GM23338 (cell line): ENCODE results near the gene SMTN. TPM values are rescaled to one million over a fixed set of nuclear protein-coding genes. Genes with fewer than 3 reads are reported as not detected.
"Not testable (repeated sequence)": the region's sequence is repeated elsewhere in the genome, so short reads cannot be mapped to it uniquely, and the experiment has no call there.

ENCODE experiments used
- ATAC-seq: fragments of 200-7000 bp; cut with Tn5 transposase; 3 replicates; pipeline ENCODE4 v1.9.1; 2020
- DNase-seq: peaks from one replicate; pipeline ENCODE4 v3.0.0-alpha.2; 2015; ENCODE audit warnings: low spot score
- H2AFZ ChIP-seq: fragments of 200-600 bp; sonication (generic); 2 replicates; pipeline ENCODE4 v1.8.0; 2016; ENCODE audit warnings: antibody characterized with exemption, mild to moderate bottlenecking, moderate library complexity
- H3F3A ChIP-seq: fragments of 200-600 bp; sonication (generic); replicated peaks from 2 replicates; pipeline ENCODE4 v1.8.0; 2017; ENCODE audit warnings: antibody characterized with exemption, mixed run types, low read depth
- H3K27ac ChIP-seq: fragments of 200-600 bp; sonication (generic); 2 replicates; pipeline ENCODE4 v1.6.1; 2016; ENCODE audit warnings: low read depth
- H3K27me3 ChIP-seq: fragments of 200-600 bp; sonication (generic); 2 replicates; pipeline ENCODE4 v1.8.0; 2016; ENCODE audit warnings: mild to moderate bottlenecking, mixed run types, moderate library complexity; ENCODE audit not compliant: insufficient read depth
- H3K36me3 ChIP-seq: fragments of 200-600 bp; sonication (generic); 2 replicates; pipeline ENCODE4 v1.8.0; 2016; ENCODE audit warnings: mild to moderate bottlenecking; ENCODE audit not compliant: insufficient read depth
- H3K4me1 ChIP-seq: fragments of 200-600 bp; sonication (generic); 2 replicates; pipeline ENCODE4 v1.8.0; 2016; ENCODE audit warnings: mild to moderate bottlenecking, moderate library complexity; ENCODE audit not compliant: insufficient read depth
- H3K4me2 ChIP-seq: fragments of 200-600 bp; sonication (generic); 2 replicates; pipeline ENCODE4 v1.7.1; 2017; ENCODE audit warnings: mixed run types
- H3K4me3 ChIP-seq: fragments of 200-600 bp; sonication (generic); 2 replicates; pipeline ENCODE4 v1.6.1; 2016; ENCODE audit warnings: mixed run types
- H3K79me2 ChIP-seq: fragments of 200-600 bp; sonication (generic); replicated peaks from 2 replicates; pipeline ENCODE4 v1.8.0; 2017; ENCODE audit warnings: mild to moderate bottlenecking; ENCODE audit not compliant: insufficient read depth
- H3K9me2 ChIP-seq: fragments of 200-600 bp; sonication (generic); 2 replicates; pipeline ENCODE4 v1.8.0; 2017; ENCODE audit not compliant: insufficient read depth
- H4K20me1 ChIP-seq: fragments of 200-600 bp; sonication (generic); replicated peaks from 2 replicates; pipeline ENCODE4 v1.8.0; 2017; ENCODE audit warnings: mild to moderate bottlenecking; ENCODE audit not compliant: insufficient read depth
- H3K27ac Mint-ChIP-seq: 2 replicates; pipeline ENCODE4 v1.8.0; 2020; ENCODE audit warnings: inconsistent platforms, mild to moderate bottlenecking, moderate library complexity, mixed read lengths
- H3K27me3 Mint-ChIP-seq: 3 replicates; pipeline ENCODE4 v1.8.0; 2022; ENCODE audit warnings: low read depth, mild to moderate bottlenecking, moderate library complexity, mixed read lengths, inconsistent platforms; ENCODE audit not compliant: insufficient read depth, poor library complexity
- H3K36me3 Mint-ChIP-seq: 3 replicates; pipeline ENCODE4 v1.8.0; 2021; ENCODE audit warnings: low read depth, mild to moderate bottlenecking, inconsistent platforms, moderate library complexity, mixed read lengths
- H3K4me1 Mint-ChIP-seq: 3 replicates; pipeline ENCODE4 v1.8.0; 2020; ENCODE audit warnings: mild to moderate bottlenecking, inconsistent platforms, mixed read lengths
- H3K4me3 Mint-ChIP-seq: 3 replicates; pipeline ENCODE4 v1.8.0; 2021; ENCODE audit warnings: moderate library complexity, mild to moderate bottlenecking, inconsistent platforms, mixed read lengths
- H3K9me3 Mint-ChIP-seq: 3 replicates; pipeline ENCODE4 v1.8.0; 2020; ENCODE audit warnings: moderate library complexity, mild to moderate bottlenecking, inconsistent platforms, mixed read lengths
- CREB1 ChIP-seq: fragments of 250-450 bp; sonication (Bioruptor Pico); IDR thresholded peaks from 2 replicates; pipeline ENCODE4 v1.5.0; 2020; ENCODE audit warnings: low read depth, mild to moderate bottlenecking, moderate library complexity
- CTCF ChIP-seq, 2 experiments: fragments of 200-600 bp in 1 of 2; sonication (generic) in 1 of 2; conservative IDR thresholded peaks; 2 replicates each; pipeline versions ENCODE4 v1.5.1 to v1.6.1; 2016 to 2017; ENCODE audit warnings: antibody characterized with exemption in 2 of 2, low read depth in 2 of 2, mild to moderate bottlenecking in 2 of 2, moderate library complexity in 1 of 2
- JUNB ChIP-seq: IDR thresholded peaks from one replicate; pipeline ENCODE4 v1.6.1; 2016; ENCODE audit warnings: antibody characterized with exemption; ENCODE audit not compliant: unreplicated experiment
- NANOG ChIP-seq: IDR thresholded peaks from 2 replicates; pipeline ENCODE4 v1.6.1; 2016; ENCODE audit warnings: antibody characterized with exemption, borderline replicate concordance
- POLR2AphosphoS5 ChIP-seq: IDR thresholded peaks from 2 replicates; pipeline ENCODE4 v1.6.1; 2016; ENCODE audit warnings: antibody characterized with exemption, low read depth
- REST ChIP-seq: IDR thresholded peaks from one replicate; pipeline ENCODE4 v1.6.1; 2018; ENCODE audit warnings: antibody characterized with exemption; ENCODE audit not compliant: unreplicated experiment
- ZNF114 ChIP-seq: fragments of 250-450 bp; sonication (Bioruptor Pico); IDR thresholded peaks from 2 replicates; pipeline ENCODE4 v1.5.0; 2020; ENCODE audit warnings: mild to moderate bottlenecking, moderate library complexity
- ZNF331 ChIP-seq: fragments of 250-450 bp; sonication (Bioruptor Pico); IDR thresholded peaks from 2 replicates; pipeline ENCODE4 v1.5.0; 2020; ENCODE audit warnings: low read depth, mild to moderate bottlenecking, moderate library complexity
- polyA plus RNA-seq: library from polyadenylated mRNA; unstranded; fragments of >200 nt; fragmentation: Nextera tagmentation; extraction: Ambion mirVana; gene quantifications from 2 replicates; pipeline ENCODE4 v1.2.1, GENCODE V29; 2016
- total RNA-seq: library from RNA; depleted of rRNA; stranded (reverse); fragments of >200 nt; shearing (Covaris generic); gene quantifications from 2 replicates; pipeline ENCODE4 v1.2.3, GENCODE V29; 2014
- TF ChIP-seq, protein P1 (sequence below): fragments of 250-450 bp; sonication (Bioruptor Pico); IDR thresholded peaks from 2 replicates; pipeline ENCODE4 v1.5.0; 2020; ENCODE audit warnings: mild to moderate bottlenecking, moderate library complexity

Gene SMTN
- total and polyA plus RNA-seq, 2 experiments from 2014 or later = 27.4 to 32.2 TPM

DNA sequence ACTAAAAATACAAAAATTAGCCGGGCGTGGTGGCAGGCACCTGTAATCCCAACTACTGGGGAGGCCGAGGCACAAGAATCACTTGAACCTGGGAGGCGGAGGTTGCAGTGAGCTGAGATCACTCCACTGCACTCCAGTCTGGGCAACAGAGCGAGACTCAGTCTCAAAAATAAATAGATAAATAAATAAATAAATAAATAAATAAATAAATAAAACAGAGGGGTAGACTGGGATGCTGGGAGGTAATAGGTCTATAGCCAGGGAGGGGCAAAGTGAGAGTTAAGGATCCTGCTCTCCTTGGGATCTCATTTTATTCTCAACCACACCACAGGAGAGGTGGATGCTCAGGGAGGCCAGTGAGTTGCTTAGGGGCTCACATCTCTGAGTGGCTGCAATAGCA, 16.4 kb downstream of the SMTN start:
- H3K9me2 ChIP-seq, H3K36me3 ChIP-seq, H3F3A ChIP-seq: not testable (repeated sequence)

DNA sequence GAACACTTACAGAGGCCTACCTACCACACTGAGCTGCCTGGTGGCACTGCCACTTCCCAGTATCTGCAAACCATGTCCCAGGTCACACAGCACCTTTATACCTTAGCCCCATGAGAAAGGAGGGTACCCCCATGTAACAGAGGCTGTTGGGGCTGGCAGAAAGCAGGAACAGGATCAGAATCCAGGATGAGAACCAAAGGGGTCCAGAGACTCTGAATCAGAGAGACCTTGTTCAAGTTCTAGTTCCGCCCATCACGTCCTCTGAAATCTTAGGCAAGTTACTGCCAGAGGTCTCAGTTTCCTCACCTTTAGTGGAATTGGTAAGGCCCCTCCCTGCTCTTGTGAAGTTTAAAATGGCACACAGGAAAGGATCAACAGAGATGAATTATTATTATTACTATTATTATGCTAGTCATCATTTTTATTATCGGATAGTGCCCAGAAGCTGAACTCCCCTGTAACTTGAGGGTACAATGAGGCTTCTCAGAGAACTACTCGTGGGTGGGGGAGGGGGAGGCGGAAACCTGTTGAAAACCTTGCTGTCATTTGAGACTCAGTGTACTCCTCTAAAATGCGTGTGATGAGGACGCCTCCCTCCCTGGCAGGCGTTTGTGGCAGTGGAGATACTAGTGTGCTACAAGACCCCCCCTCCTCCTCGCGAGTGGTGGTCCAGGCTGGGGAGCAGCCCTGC, 17.0 kb downstream of the SMTN start:
- no peaks in the 10 kb centered on the region for H3K79me2 ChIP-seq
- peaks cover 13% of the 10 kb centered on the region for H3K4me1 ChIP-seq
- no peak overlapping the region for H3K27ac Mint-ChIP-seq
- H3K9me3 Mint-ChIP-seq = no peaks in the 10 kb centered on the region
- no peaks in the 10 kb centered on the region for H3K9me2 ChIP-seq
- 0 out of 2 replicates have a peak, but pooled peaks cover 6% of the 10 kb centered on the region for H3F3A ChIP-seq
- H3K36me3 ChIP-seq = no peaks in the 10 kb centered on the region
- peaks cover 14% of the 10 kb centered on the region for H3K4me1 Mint-ChIP-seq
- H3K4me2 ChIP-seq = peak overlapping the region; percentile 93
- ATAC-seq (no peak), DNase-seq (peak; percentile 38)
- no peaks in the 10 kb centered on the region for H3K27me3 ChIP-seq
- no peaks in the 10 kb centered on the region; the same call in 2 of the 3 replicates for H3K36me3 Mint-ChIP-seq
- peak overlapping the region; percentile 64 for H3K4me3 Mint-ChIP-seq
- no peaks in the 10 kb centered on the region for H4K20me1 ChIP-seq
- H3K27ac ChIP-seq = no peak overlapping the region
- peaks cover 16% of the 10 kb centered on the region for H3K27me3 Mint-ChIP-seq
- H2AFZ ChIP-seq = peak overlapping the region; percentile 84; the same call in 1 of the 2 replicates
- peak overlapping the region; percentile 61 for H3K4me3 ChIP-seq
- TF ChIP-seq, protein P1, sequence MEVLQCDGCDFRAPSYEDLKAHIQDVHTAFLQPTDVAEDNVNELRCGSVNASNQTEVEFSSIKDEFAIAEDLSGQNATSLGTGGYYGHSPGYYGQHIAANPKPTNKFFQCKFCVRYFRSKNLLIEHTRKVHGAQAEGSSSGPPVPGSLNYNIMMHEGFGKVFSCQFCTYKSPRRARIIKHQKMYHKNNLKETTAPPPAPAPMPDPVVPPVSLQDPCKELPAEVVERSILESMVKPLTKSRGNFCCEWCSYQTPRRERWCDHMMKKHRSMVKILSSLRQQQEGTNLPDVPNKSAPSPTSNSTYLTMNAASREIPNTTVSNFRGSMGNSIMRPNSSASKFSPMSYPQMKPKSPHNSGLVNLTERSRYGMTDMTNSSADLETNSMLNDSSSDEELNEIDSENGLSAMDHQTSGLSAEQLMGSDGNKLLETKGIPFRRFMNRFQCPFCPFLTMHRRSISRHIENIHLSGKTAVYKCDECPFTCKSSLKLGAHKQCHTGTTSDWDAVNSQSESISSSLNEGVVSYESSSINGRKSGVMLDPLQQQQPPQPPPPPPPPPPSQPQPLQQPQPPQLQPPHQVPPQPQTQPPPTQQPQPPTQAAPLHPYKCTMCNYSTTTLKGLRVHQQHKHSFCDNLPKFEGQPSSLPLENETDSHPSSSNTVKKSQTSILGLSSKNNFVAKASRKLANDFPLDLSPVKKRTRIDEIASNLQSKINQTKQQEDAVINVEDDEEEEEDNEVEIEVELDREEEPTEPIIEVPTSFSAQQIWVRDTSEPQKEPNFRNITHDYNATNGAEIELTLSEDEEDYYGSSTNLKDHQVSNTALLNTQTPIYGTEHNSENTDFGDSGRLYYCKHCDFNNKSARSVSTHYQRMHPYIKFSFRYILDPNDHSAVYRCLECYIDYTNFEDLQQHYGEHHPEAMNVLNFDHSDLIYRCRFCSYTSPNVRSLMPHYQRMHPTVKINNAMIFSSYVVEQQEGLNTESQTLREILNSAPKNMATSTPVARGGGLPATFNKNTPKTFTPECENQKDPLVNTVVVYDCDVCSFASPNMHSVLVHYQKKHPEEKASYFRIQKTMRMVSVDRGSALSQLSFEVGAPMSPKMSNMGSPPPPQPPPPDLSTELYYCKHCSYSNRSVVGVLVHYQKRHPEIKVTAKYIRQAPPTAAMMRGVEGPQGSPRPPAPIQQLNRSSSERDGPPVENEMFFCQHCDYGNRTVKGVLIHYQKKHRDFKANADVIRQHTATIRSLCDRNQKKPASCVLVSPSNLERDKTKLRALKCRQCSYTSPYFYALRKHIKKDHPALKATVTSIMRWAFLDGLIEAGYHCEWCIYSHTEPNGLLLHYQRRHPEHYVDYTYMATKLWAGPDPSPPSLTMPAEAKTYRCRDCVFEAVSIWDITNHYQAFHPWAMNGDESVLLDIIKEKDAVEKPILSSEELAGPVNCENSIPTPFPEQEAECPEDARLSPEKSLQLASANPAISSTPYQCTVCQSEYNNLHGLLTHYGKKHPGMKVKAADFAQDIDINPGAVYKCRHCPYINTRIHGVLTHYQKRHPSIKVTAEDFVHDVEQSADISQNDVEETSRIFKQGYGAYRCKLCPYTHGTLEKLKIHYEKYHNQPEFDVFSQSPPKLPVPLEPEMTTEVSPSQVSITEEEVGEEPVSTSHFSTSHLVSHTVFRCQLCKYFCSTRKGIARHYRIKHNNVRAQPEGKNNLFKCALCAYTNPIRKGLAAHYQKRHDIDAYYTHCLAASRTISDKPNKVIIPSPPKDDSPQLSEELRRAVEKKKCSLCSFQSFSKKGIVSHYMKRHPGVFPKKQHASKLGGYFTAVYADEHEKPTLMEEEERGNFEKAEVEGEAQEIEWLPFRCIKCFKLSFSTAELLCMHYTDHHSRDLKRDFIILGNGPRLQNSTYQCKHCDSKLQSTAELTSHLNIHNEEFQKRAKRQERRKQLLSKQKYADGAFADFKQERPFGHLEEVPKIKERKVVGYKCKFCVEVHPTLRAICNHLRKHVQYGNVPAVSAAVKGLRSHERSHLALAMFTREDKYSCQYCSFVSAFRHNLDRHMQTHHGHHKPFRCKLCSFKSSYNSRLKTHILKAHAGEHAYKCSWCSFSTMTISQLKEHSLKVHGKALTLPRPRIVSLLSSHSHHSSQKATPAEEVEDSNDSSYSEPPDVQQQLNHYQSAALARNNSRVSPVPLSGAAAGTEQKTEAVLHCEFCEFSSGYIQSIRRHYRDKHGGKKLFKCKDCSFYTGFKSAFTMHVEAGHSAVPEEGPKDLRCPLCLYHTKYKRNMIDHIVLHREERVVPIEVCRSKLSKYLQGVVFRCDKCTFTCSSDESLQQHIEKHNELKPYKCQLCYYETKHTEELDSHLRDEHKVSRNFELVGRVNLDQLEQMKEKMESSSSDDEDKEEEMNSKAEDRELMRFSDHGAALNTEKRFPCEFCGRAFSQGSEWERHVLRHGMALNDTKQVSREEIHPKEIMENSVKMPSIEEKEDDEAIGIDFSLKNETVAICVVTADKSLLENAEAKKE (CRISPR knock-in tag) = no peak
- TF ChIP-seq CTCF (conservative IDR thresholded peaks at IDR 0.05; ENCODE audit: low read depth in 2 of 2) (no peak), ZNF114 (CRISPR knock-in tag) (no peak), CREB1 (CRISPR knock-in tag) (no peak), JUNB (no peak), POLR2AphosphoS5 (no peak), ZNF331 (CRISPR knock-in tag) (no peak), NANOG (no peak), REST (no peak)

More for the DNA sequence above, 16.4 kb downstream of the SMTN start:
- Histone ChIP-seq H3K4me1 (peaks cover 13% of the 10 kb centered on the region), H3K4me2 (peak overlapping the region; percentile 93; the same call in 1 of the 2 replicates)
- H3K27ac ChIP-seq, DNase-seq, H3K27me3 ChIP-seq, H3K27ac Mint-ChIP-seq, H2AFZ ChIP-seq, H3K79me2 ChIP-seq, H3K9me3 Mint-ChIP-seq, H4K20me1 ChIP-seq, H3K36me3 Mint-ChIP-seq, H3K4me3 ChIP-seq, ATAC-seq, H3K4me3 Mint-ChIP-seq: not testable (repeated sequence)
- peaks cover 19% of the 10 kb centered on the region for H3K27me3 Mint-ChIP-seq
- peaks cover 14% of the 10 kb centered on the region for H3K4me1 Mint-ChIP-seq
